Subcutaneous abdominal adipose tissue (tissue), 5 donors: ENCODE results near the gene CRACDL.
A peak's percentile ranks its signal among the peaks of the same experiment; 100 is the strongest.

Experiments
- H3K27ac ChIP-seq: one replicate; pipeline ENCODE4 v1.7.0; 2013; ENCODE audit warnings: low read depth, mild to moderate bottlenecking, inconsistent platforms, low read length, moderate library complexity
- H3K27me3 ChIP-seq, 5 donors: one replicate each; pipeline ENCODE4 v1.7.0; 2013; ENCODE audit warnings: low read length in 5 of 5, inconsistent platforms in 1 of 5; ENCODE audit not compliant: control insufficient read depth in 5 of 5, insufficient read depth in 4 of 5
- H3K36me3 ChIP-seq, 5 donors: one replicate each; pipeline ENCODE4 v1.7.0; 2013; ENCODE audit warnings: low read length in 5 of 5; ENCODE audit not compliant: control insufficient read depth in 5 of 5, insufficient read depth in 5 of 5
- H3K4me1 ChIP-seq, 5 donors: one replicate each; pipeline ENCODE4 v1.7.0; 2013; ENCODE audit warnings: low read length in 5 of 5, mild to moderate bottlenecking in 3 of 5, moderate library complexity in 1 of 5; ENCODE audit not compliant: control insufficient read depth in 5 of 5, insufficient read depth in 5 of 5
- H3K4me3 ChIP-seq, 5 donors: one replicate each; pipeline ENCODE4 v1.7.0; 2013; ENCODE audit warnings: low read length in 5 of 5, low read depth in 1 of 5
- H3K9ac ChIP-seq, 5 donors: one replicate each; pipeline ENCODE4 v1.7.0; 2013; ENCODE audit warnings: low read length in 5 of 5, mild to moderate bottlenecking in 4 of 5, moderate library complexity in 3 of 5
- H3K9me3 ChIP-seq, 5 donors: one replicate each; pipeline ENCODE4 v1.7.0; 2013; ENCODE audit warnings: low read length in 5 of 5; ENCODE audit not compliant: control insufficient read depth in 5 of 5
- donor health status: healthy.
- donor health status: healthy.
- donor health status: healthy.
- donor health status: healthy.
- donor health status: healthy.

CRACDL gene

GRCh38 chr2:98940102-98940501 is 4.1 kb upstream of the CRACDL start:
- peaks cover 0 to 4% (median 0%) of the 10 kb centered on the region in 5 donors for H3K9me3 ChIP-seq
- no peak overlapping the region for H3K4me3 ChIP-seq
- H3K27ac ChIP-seq, result no peak overlapping the region
- no peaks in the 10 kb centered on the region for H3K36me3 ChIP-seq
- peaks cover 0 to 18% (median 13%) of the 10 kb centered on the region in 5 donors for H3K4me1 ChIP-seq
- no peak overlapping the region for H3K9ac ChIP-seq
- H3K27me3 ChIP-seq, result peaks cover 16 to 34% (median 21%) of the 10 kb centered on the region in 5 donors

GRCh38 chr2:98937906-98938305 is 1.9 kb upstream of the CRACDL start:
- no peaks in the 10 kb centered on the region for H3K9me3 ChIP-seq
- no peak overlapping the region for H3K27ac ChIP-seq
- peaks cover 19 to 42% (median 30%) of the 10 kb centered on the region in 5 donors for H3K27me3 ChIP-seq

GRCh38 chr2:98936353-98937351 is 627 bp upstream of the CRACDL start:
- Histone ChIP-seq H3K9me3 (no peaks in the 10 kb centered on the region), H3K9ac (no peak overlapping the region), H3K36me3 (no peaks in the 10 kb centered on the region), H3K4me1 (peaks cover 0 to 18% (median 13%) of the 10 kb centered on the region in 5 donors), H3K27me3 (peaks cover 22 to 42% (median 30%) of the 10 kb centered on the region in 5 donors), H3K4me3 (peak overlapping the region in 4 of 5 donors; percentile 17 to 58 (median 34)), H3K27ac (no peak overlapping the region)

More at GRCh38 chr2:98937906-98938305, 1.9 kb upstream of the CRACDL start:
- no peak overlapping the region for H3K4me3 ChIP-seq
- no peak overlapping the region for H3K9ac ChIP-seq
- peaks cover 0 to 18% (median 13%) of the 10 kb centered on the region in 5 donors for H3K4me1 ChIP-seq
- H3K36me3 ChIP-seq, result no peaks in the 10 kb centered on the region

GRCh38 chr2:98935111-98935770 is 784 bp downstream of the CRACDL start:
- peaks cover 22 to 40% (median 30%) of the 10 kb centered on the region in 5 donors for H3K27me3 ChIP-seq
- no peak overlapping the region for H3K9ac ChIP-seq
- no peaks in the 10 kb centered on the region for H3K9me3 ChIP-seq
- H3K4me3 ChIP-seq, result no peak overlapping the region
- H3K27ac ChIP-seq, result no peak overlapping the region
- H3K4me1 ChIP-seq, result peaks cover 0 to 18% (median 13%) of the 10 kb centered on the region in 5 donors
- H3K36me3 ChIP-seq, result no peaks in the 10 kb centered on the region

- Histone ChIP-seq H3K4me3 (no peak overlapping the region), H3K9ac (no peak overlapping the region), H3K9me3 (no peaks in the 10 kb centered on the region), H3K4me1 (peaks cover 0 to 18% (median 13%) of the 10 kb centered on the region in 5 donors), H3K27me3 (peaks cover 11 to 39% (median 28%) of the 10 kb centered on the region in 5 donors), H3K27ac (no peak overlapping the region), H3K36me3 (no peaks in the 10 kb centered on the region)
Observed at GRCh38 chr2:98932778-98933343, 3.2 kb downstream of the CRACDL start.

GRCh38 chr2:98932164-98932563 is 3.9 kb downstream of the CRACDL start:
- H3K4me1 ChIP-seq, result peaks cover 0 to 18% (median 12%) of the 10 kb centered on the region in 5 donors
- H3K4me3 ChIP-seq, result no peak overlapping the region
- H3K36me3 ChIP-seq, result no peaks in the 10 kb centered on the region
- no peak overlapping the region for H3K27ac ChIP-seq
- peaks cover 11 to 37% (median 25%) of the 10 kb centered on the region in 5 donors for H3K27me3 ChIP-seq
- H3K9ac ChIP-seq, result no peak overlapping the region
- no peaks in the 10 kb centered on the region for H3K9me3 ChIP-seq

- Histone ChIP-seq H3K27me3 (peaks cover 11 to 34% (median 21%) of the 10 kb centered on the region in 5 donors), H3K9me3 (no peaks in the 10 kb centered on the region), H3K9ac (no peak overlapping the region), H3K27ac (no peak overlapping the region), H3K4me3 (no peak overlapping the region), H3K36me3 (no peaks in the 10 kb centered on the region), H3K4me1 (peaks cover 0 to 12% (median 7%) of the 10 kb centered on the region in 5 donors)
Observed at GRCh38 chr2:98931596-98931995, 4.4 kb downstream of the CRACDL start.

GRCh38 chr2:98929920-98930319 is 6.1 kb downstream of the CRACDL start:
- Histone ChIP-seq H3K27me3 (peaks cover 6 to 24% (median 11%) of the 10 kb centered on the region in 5 donors), H3K27ac (no peak overlapping the region), H3K4me3 (no peak overlapping the region), H3K9ac (no peak overlapping the region), H3K36me3 (no peaks in the 10 kb centered on the region), H3K9me3 (no peaks in the 10 kb centered on the region), H3K4me1 (no peaks in the 10 kb centered on the region)

- H3K27ac ChIP-seq, result no peak overlapping the region
- H3K9ac ChIP-seq, result no peak overlapping the region
- no peaks in the 10 kb centered on the region for H3K4me1 ChIP-seq
- peaks cover 0 to 1% (median 0%) of the 10 kb centered on the region in 5 donors for H3K9me3 ChIP-seq
- H3K27me3 ChIP-seq, result peaks cover 3 to 11% (median 5%) of the 10 kb centered on the region in 5 donors
- H3K36me3 ChIP-seq, result no peaks in the 10 kb centered on the region
- H3K4me3 ChIP-seq, result no peak overlapping the region
Observed at GRCh38 chr2:98928242-98928641, 7.8 kb downstream of the CRACDL start.
